ENCODE results near the gene PPP2R3A.

GRCh38 chr3:135982922-135983581, 17.5 kb downstream of the PPP2R3A start:
- TF ChIP-seq POLR2A (IDR thresholded peaks at IDR 0.05) (no peak), CTCF (IDR thresholded peaks at IDR 0.05) (no peak)

Measured in prostate gland (tissue), 2 donors.